Activated CD4-positive, CD25-positive, alpha-beta regulatory T cell (primary cell): ENCODE results near the gene FCN3.
A peak's percentile ranks its signal among the peaks of the same experiment; 100 is the strongest.

Experiments used
- DNase-seq, 4 experiments: peaks; one replicate each; lab custom pipeline; 2025; lab: John Stamatoyannopoulos, UW

FCN3 gene

GRCh38 chr1:27380224-27380623 lies 5.6 kb upstream of the FCN3 start:
- DNase-seq = no peak

- no peak for DNase-seq
These were observed 5.0 kb upstream of the FCN3 start for GRCh38 chr1:27379564-27380122.

- no peak for DNase-seq
These were observed 3.3 kb upstream of the FCN3 start for GRCh38 chr1:27377760-27378495.

GRCh38 chr1:27372808-27373690 lies 1.6 kb downstream of the FCN3 start:
- DNase-seq = no peak

- DNase-seq = no peak
These were observed 2.4 kb downstream of the FCN3 start for GRCh38 chr1:27372022-27372807.

GRCh38 chr1:27368869-27369582 lies 5.6 kb downstream of the FCN3 start:
- DNase-seq = no peak

GRCh38 chr1:27367160-27367650 lies 7.4 kb downstream of the FCN3 start:
- no peak for DNase-seq

GRCh38 chr1:27366411-27367159 lies 8.0 kb downstream of the FCN3 start, which contains the start of gene MAP3K6:
Gene MAP3K6 (minus strand): TSS chr1:27366961. CDS start chr1:27366597, 364 bp downstream.
- no peak for DNase-seq

- peak; percentile 34 to 53 (median 46) for DNase-seq
These were observed 8.6 kb downstream of the FCN3 start for GRCh38 chr1:27366113-27366410.

- peak; percentile 45 to 69 (median 56) for DNase-seq
These were observed 9.1 kb downstream of the FCN3 start for GRCh38 chr1:27365372-27366112.

GRCh38 chr1:27364696-27365371 lies 9.8 kb downstream of the FCN3 start:
- DNase-seq = no peak

GRCh38 chr1:27363766-27364695 lies 10.6 kb downstream of the FCN3 start:
- no peak for DNase-seq

GRCh38 chr1:27361553-27361952 lies 13.1 kb downstream of the FCN3 start:
- no peak for DNase-seq

GRCh38 chr1:27361044-27361402 lies 13.6 kb downstream of the FCN3 start:
- no peak for DNase-seq

- peak in 1 of 4 experiments; percentile 40 for DNase-seq
These were observed 14.2 kb downstream of the FCN3 start for GRCh38 chr1:27360159-27361043.

GRCh38 chr1:27359822-27360158 lies 14.8 kb downstream of the FCN3 start:
- DNase-seq = no peak

- no peak for DNase-seq
These were observed 15.7 kb downstream of the FCN3 start for GRCh38 chr1:27358928-27359313.
